ENCODE data around the gene ZSWIM5.

DNA sequence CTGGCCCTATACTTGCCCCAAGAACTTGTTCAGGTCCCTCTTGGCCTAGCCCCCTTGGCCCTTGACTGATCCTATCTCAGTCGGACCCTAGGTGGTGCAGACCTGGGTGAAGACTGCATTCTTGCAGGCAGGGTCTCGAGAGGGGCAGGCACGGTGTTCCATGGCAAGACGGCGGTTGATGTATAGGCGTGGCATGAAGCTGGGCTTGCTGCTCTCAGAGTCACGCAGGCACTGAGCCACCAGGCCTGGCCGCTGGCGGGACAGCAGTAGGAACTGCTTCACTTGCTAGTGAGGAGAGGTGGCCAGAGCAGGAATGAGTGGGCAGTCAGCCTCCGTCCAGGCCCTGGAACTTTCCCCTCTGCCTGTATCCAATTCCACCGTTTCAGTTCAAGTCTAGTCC lies 199.1 kb downstream of the ZSWIM5 start:
- TF ChIP-seq, protein P1, sequence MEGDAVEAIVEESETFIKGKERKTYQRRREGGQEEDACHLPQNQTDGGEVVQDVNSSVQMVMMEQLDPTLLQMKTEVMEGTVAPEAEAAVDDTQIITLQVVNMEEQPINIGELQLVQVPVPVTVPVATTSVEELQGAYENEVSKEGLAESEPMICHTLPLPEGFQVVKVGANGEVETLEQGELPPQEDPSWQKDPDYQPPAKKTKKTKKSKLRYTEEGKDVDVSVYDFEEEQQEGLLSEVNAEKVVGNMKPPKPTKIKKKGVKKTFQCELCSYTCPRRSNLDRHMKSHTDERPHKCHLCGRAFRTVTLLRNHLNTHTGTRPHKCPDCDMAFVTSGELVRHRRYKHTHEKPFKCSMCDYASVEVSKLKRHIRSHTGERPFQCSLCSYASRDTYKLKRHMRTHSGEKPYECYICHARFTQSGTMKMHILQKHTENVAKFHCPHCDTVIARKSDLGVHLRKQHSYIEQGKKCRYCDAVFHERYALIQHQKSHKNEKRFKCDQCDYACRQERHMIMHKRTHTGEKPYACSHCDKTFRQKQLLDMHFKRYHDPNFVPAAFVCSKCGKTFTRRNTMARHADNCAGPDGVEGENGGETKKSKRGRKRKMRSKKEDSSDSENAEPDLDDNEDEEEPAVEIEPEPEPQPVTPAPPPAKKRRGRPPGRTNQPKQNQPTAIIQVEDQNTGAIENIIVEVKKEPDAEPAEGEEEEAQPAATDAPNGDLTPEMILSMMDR (conservative IDR thresholded peaks at IDR 0.05; ENCODE audit: low read depth, low read length) = no peak
- TF ChIP-seq EZH2phosphoT487 (IDR thresholded peaks at IDR 0.05; ENCODE audit: borderline replicate concordance, low read length) = no peak

All from PC-3 (cell line).